GM19324 (cell line): Measurements from ENCODE around the gene KRTAP5-8.
"Not testable (repeated sequence)": the region's sequence is repeated elsewhere in the genome, so short reads cannot be mapped to it uniquely, and the experiment has no call there.

Experiments used
- ATAC-seq: cut with Tn5 transposase; IDR thresholded peaks from one replicate; pipeline ENCODE4 v1.9.1; 2021; ENCODE audit warnings: mild to moderate bottlenecking, moderate library complexity; ENCODE audit not compliant: unreplicated experiment, low FRiP score

Gene KRTAP5-8

GRCh38 chr11:71568704-71569349 is 31.0 kb downstream of the KRTAP5-8 start:
- no peak for ATAC-seq

GRCh38 chr11:71571101-71571850 is 33.5 kb downstream of the KRTAP5-8 start:
- not testable (repeated sequence) for ATAC-seq

GRCh38 chr11:71572811-71573210 is 35.0 kb downstream of the KRTAP5-8 start:
- no peak for ATAC-seq

- ATAC-seq: no peak
Observed at GRCh38 chr11:71574418-71574817, 36.6 kb downstream of the KRTAP5-8 start.

- no peak for ATAC-seq
Observed at GRCh38 chr11:71575723-71576424, 38.0 kb downstream of the KRTAP5-8 start.

- ATAC-seq: not testable (repeated sequence)
Observed at GRCh38 chr11:71576688-71577465, 39.1 kb downstream of the KRTAP5-8 start.

- no peak for ATAC-seq
Observed at GRCh38 chr11:71577469-71578004, 39.7 kb downstream of the KRTAP5-8 start.

- ATAC-seq: not testable (repeated sequence)
Observed at GRCh38 chr11:71579513-71579912, 41.7 kb downstream of the KRTAP5-8 start.

GRCh38 chr11:71580057-71581003 is 42.5 kb downstream of the KRTAP5-8 start:
- no peak for ATAC-seq

GRCh38 chr11:71581826-71582225 is 44.0 kb downstream of the KRTAP5-8 start:
- ATAC-seq: no peak

GRCh38 chr11:71582309-71582895 is 44.6 kb downstream of the KRTAP5-8 start, which contains the start of gene KRTAP5-11:
TSS of gene KRTAP5-11 (minus strand) at chr11:71582875. CDS start at chr11:71582837, 38 bp downstream.
- ATAC-seq: no peak

GRCh38 chr11:71582969-71583368 is 45.1 kb downstream of the KRTAP5-8 start:
- ATAC-seq: not testable (repeated sequence)

- ATAC-seq: not testable (repeated sequence)
Observed at GRCh38 chr11:71585673-71586072, 47.8 kb downstream of the KRTAP5-8 start.

GRCh38 chr11:71588314-71588713 is 50.5 kb downstream of the KRTAP5-8 start:
- not testable (repeated sequence) for ATAC-seq
